ENCODE measurements around the gene THSD4. TPM values are rescaled to one million over a fixed set of nuclear protein-coding genes. Genes with fewer than 3 reads are reported as not detected.

The THSD4 gene
- total RNA-seq, 2 experiments from 2014 or later = not detected

- ATAC-seq = no peak
- intact Hi-C loops (cut with micrococcal nuclease) = no loop called here
- Mint-ChIP-seq H3K4me3 (no peak overlapping the region), H3K27ac (no peak overlapping the region), H3K27me3 (peaks cover 16% of the 10 kb centered on the region), H3K9me3 (no peaks in the 10 kb centered on the region), H3K36me3 (ENCODE audit: low read depth) (no peaks in the 10 kb centered on the region), H3K4me1 (ENCODE audit: low read depth) (no peaks in the 10 kb centered on the region)
- TF ChIP-seq CTCF (IDR thresholded peaks at IDR 0.05) = no peak
- no peak for DNase-seq
- CTCF ChIA-PET = interaction anchor here (1.2 kb wide), 1 partner anchor 235 kb away, joined by 4 read pairs; no protein-coding TSS in a partner anchor
- POLR2A ChIA-PET = no interaction called here
Observed at GRCh38 chr15:71509139-71509538, 393.9 kb downstream of the THSD4 start.

GRCh38 chr15:71510763-71511162 is 395.5 kb downstream of the THSD4 start:
- no peak for TF ChIP-seq CTCF (IDR thresholded peaks at IDR 0.05)
- intact Hi-C loops (cut with micrococcal nuclease) = no loop called here
- H3K4me1 Mint-ChIP-seq (ENCODE audit: low read depth) = no peaks in the 10 kb centered on the region
- H3K27me3 Mint-ChIP-seq = peaks cover 18% of the 10 kb centered on the region
- CTCF ChIA-PET = interaction anchor here (1.2 kb wide), 1 partner anchor 234 kb away, joined by 4 read pairs; no protein-coding TSS in a partner anchor
- DNase-seq (no peak), ATAC-seq (no peak)
- H3K36me3 Mint-ChIP-seq (ENCODE audit: low read depth) = no peaks in the 10 kb centered on the region
- no peak overlapping the region for H3K4me3 Mint-ChIP-seq
- no peaks in the 10 kb centered on the region for H3K9me3 Mint-ChIP-seq
- POLR2A ChIA-PET = no interaction called here
- no peak overlapping the region for H3K27ac Mint-ChIP-seq

GRCh38 chr15:71511796-71512681 is 396.8 kb downstream of the THSD4 start:
- H3K27me3 Mint-ChIP-seq = peaks cover 22% of the 10 kb centered on the region
- no peak overlapping the region for H3K4me3 Mint-ChIP-seq
- H3K36me3 Mint-ChIP-seq (ENCODE audit: low read depth) = no peaks in the 10 kb centered on the region
- no peak overlapping the region for H3K27ac Mint-ChIP-seq
- intact Hi-C loops (cut with micrococcal nuclease) = no loop called here
- ChIA-PET CTCF (no interaction called here), POLR2A (no interaction called here)
- no peaks in the 10 kb centered on the region for H3K4me1 Mint-ChIP-seq (ENCODE audit: low read depth)
- DNase-seq = no peak
- no peaks in the 10 kb centered on the region for H3K9me3 Mint-ChIP-seq
- no peak for ATAC-seq
- TF ChIP-seq CTCF (IDR thresholded peaks at IDR 0.05) = no peak

GRCh38 chr15:71512682-71513006 is 397.4 kb downstream of the THSD4 start:
- Mint-ChIP-seq H3K27ac (no peak overlapping the region), H3K4me3 (no peak overlapping the region), H3K27me3 (peaks cover 24% of the 10 kb centered on the region), H3K9me3 (no peaks in the 10 kb centered on the region), H3K4me1 (ENCODE audit: low read depth) (no peaks in the 10 kb centered on the region), H3K36me3 (ENCODE audit: low read depth) (no peaks in the 10 kb centered on the region)
- intact Hi-C loops (cut with micrococcal nuclease) = no loop called here
- no peak for ATAC-seq
- ChIA-PET CTCF (no interaction called here), POLR2A (no interaction called here)
- TF ChIP-seq CTCF (IDR thresholded peaks at IDR 0.05) = no peak
- no peak for DNase-seq

- Mint-ChIP-seq H3K4me1 (ENCODE audit: low read depth) (no peaks in the 10 kb centered on the region), H3K27me3 (peaks cover 24% of the 10 kb centered on the region), H3K9me3 (no peaks in the 10 kb centered on the region), H3K4me3 (no peak overlapping the region), H3K27ac (no peak overlapping the region), H3K36me3 (ENCODE audit: low read depth) (no peaks in the 10 kb centered on the region)
- intact Hi-C loops (cut with micrococcal nuclease) = no loop called here
- DNase-seq = no peak
- ChIA-PET CTCF (no interaction called here), POLR2A (no interaction called here)
- ATAC-seq = no peak
- no peak for TF ChIP-seq CTCF (IDR thresholded peaks at IDR 0.05)
Observed at GRCh38 chr15:71515375-71516186, 400.3 kb downstream of the THSD4 start.

Measured in activated CD8-positive, alpha-beta T cell treated with anti-CD3 and anti-CD28 coated beads for 36 hours (primary cell).